Parathyroid adenoma (tissue), 2 donors: ENCODE results near the gene KLHL29.

ENCODE experiments used
- H2AFZ ChIP-seq: fragments of 300-600 bp; sonication (generic); one replicate; pipeline ENCODE4 v1.7.0; 2017; ENCODE audit warnings: antibody characterized with exemption, mild to moderate bottlenecking
- H3K27ac ChIP-seq: fragments of 300-600 bp; sonication (generic); one replicate; pipeline ENCODE4 v1.7.0; 2017
- H3K27me3 ChIP-seq: fragments of 300-600 bp; sonication (generic); one replicate; pipeline ENCODE4 v1.7.0; 2017; ENCODE audit warnings: low read length; ENCODE audit not compliant: control insufficient read depth, insufficient read depth
- H3K36me3 ChIP-seq: fragments of 300-600 bp; sonication (generic); one replicate; pipeline ENCODE4 v1.7.0; 2017; ENCODE audit warnings: low read length; ENCODE audit not compliant: control insufficient read depth, insufficient read depth
- H3K4me1 ChIP-seq: fragments of 300-600 bp; sonication (generic); one replicate; pipeline ENCODE4 v1.7.0; 2017; ENCODE audit warnings: control low read depth
- H3K4me2 ChIP-seq: fragments of 300-600 bp; sonication (generic); one replicate; pipeline ENCODE4 v1.7.0; 2017; ENCODE audit warnings: low read length
- H3K4me3 ChIP-seq: fragments of 300-600 bp; sonication (generic); one replicate; pipeline ENCODE4 v1.7.0; 2017; ENCODE audit warnings: low read depth, low read length
- H3K79me2 ChIP-seq: fragments of 300-600 bp; sonication (generic); one replicate; pipeline ENCODE4 v1.7.0; 2017; ENCODE audit warnings: control low read depth
- H3K9ac ChIP-seq: fragments of 300-600 bp; sonication (generic); one replicate; pipeline ENCODE4 v1.7.0; 2017; ENCODE audit warnings: mild to moderate bottlenecking
- H3K9me3 ChIP-seq: fragments of 300-600 bp; sonication (generic); one replicate; pipeline ENCODE4 v1.7.0; 2017; ENCODE audit warnings: low read length; ENCODE audit not compliant: control insufficient read depth
- TF ChIP-seq, protein P1 (sequence below): fragments of 300-600 bp; sonication (generic); IDR thresholded peaks from one replicate; pipeline ENCODE4 v1.7.0; 2017; ENCODE audit warnings: antibody characterized with exemption, mild to moderate bottlenecking
- donor health status: primary hyperparathyroidism.

KLHL29 gene

DNA sequence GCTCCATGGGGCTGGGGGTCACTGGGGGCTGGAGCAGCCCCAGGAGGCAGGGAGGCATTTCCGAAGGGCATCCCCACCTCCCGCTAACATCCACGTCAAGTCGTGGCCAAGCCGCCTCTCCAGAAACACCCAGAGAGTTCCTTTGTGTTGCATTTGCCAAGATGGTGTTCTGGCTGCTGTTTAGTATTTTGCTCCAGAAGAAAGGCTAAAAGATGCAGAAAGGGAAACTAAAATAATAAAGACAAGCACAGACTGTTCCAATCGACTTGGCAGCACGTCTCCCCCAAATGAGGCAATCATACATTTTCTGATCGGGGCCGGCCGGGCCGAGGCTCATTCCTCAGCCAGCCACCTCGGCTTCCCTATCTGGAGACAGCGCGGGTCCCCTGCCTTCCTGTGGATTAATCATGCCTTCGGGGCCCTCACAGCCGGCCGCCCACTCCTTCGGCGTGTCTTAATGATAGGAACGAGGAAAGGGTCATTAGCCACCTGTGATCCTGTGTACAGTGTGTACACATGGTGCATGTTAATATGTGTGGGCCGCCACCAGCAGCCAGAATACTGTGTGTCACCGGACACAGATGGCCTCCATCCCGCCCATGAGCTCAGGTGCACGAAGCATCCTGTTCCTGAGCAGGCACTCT lies 169.2 kb downstream of the KLHL29 start:
- no peaks in the 10 kb centered on the region for H3K9me3 ChIP-seq
- no peaks in the 10 kb centered on the region for H3K4me1 ChIP-seq
- H2AFZ ChIP-seq = no peak overlapping the region
- TF ChIP-seq, protein P1, sequence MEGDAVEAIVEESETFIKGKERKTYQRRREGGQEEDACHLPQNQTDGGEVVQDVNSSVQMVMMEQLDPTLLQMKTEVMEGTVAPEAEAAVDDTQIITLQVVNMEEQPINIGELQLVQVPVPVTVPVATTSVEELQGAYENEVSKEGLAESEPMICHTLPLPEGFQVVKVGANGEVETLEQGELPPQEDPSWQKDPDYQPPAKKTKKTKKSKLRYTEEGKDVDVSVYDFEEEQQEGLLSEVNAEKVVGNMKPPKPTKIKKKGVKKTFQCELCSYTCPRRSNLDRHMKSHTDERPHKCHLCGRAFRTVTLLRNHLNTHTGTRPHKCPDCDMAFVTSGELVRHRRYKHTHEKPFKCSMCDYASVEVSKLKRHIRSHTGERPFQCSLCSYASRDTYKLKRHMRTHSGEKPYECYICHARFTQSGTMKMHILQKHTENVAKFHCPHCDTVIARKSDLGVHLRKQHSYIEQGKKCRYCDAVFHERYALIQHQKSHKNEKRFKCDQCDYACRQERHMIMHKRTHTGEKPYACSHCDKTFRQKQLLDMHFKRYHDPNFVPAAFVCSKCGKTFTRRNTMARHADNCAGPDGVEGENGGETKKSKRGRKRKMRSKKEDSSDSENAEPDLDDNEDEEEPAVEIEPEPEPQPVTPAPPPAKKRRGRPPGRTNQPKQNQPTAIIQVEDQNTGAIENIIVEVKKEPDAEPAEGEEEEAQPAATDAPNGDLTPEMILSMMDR = no peak
- H3K4me3 ChIP-seq = no peak overlapping the region
- H3K79me2 ChIP-seq = no peaks in the 10 kb centered on the region
- no peak overlapping the region for H3K9ac ChIP-seq
- no peak overlapping the region for H3K4me2 ChIP-seq
- no peaks in the 10 kb centered on the region for H3K27me3 ChIP-seq
- H3K27ac ChIP-seq = no peak overlapping the region
- H3K36me3 ChIP-seq = no peaks in the 10 kb centered on the region

DNA sequence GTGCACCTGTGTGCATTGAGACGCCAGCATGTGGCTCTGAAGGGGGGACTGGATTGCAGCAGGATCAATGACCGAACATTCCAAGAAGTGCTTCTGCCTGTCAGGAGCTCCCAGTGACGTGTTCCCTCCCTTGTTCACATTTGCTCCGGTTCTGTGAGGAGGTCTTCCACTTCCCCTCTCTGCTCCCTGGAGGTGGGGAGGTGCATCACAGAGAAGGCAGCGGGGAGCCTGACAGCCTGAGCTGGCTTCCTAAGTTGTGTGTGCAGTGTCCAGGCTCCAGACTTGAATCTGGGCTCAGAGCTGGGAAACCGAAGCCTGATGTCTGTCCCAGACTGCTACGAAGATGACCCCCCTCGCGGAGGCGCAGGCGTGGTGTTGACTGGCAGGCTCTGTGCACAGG lies 171.0 kb downstream of the KLHL29 start:
- no peaks in the 10 kb centered on the region for H3K27me3 ChIP-seq
- H3K9ac ChIP-seq = no peak overlapping the region
- no peaks in the 10 kb centered on the region for H3K36me3 ChIP-seq
- H2AFZ ChIP-seq = no peak overlapping the region
- H3K4me2 ChIP-seq = no peak overlapping the region
- no peak overlapping the region for H3K27ac ChIP-seq
- H3K79me2 ChIP-seq = no peaks in the 10 kb centered on the region
- TF ChIP-seq, protein P1 = no peak
- H3K9me3 ChIP-seq = no peaks in the 10 kb centered on the region
- no peaks in the 10 kb centered on the region for H3K4me1 ChIP-seq
- no peak overlapping the region for H3K4me3 ChIP-seq

- TF ChIP-seq, protein P1 = no peak
These were observed 171.9 kb downstream of the KLHL29 start for GRCh38 chr2:23556929-23557328.

GRCh38 chr2:23557455-23557854 lies 172.5 kb downstream of the KLHL29 start:
- Histone ChIP-seq H2AFZ (no peak overlapping the region), H3K9me3 (no peaks in the 10 kb centered on the region), H3K9ac (no peak overlapping the region), H3K4me2 (no peak overlapping the region), H3K36me3 (no peaks in the 10 kb centered on the region), H3K79me2 (no peaks in the 10 kb centered on the region), H3K4me3 (no peak overlapping the region), H3K4me1 (no peaks in the 10 kb centered on the region), H3K27me3 (no peaks in the 10 kb centered on the region), H3K27ac (no peak overlapping the region)
- TF ChIP-seq, protein P1 = no peak

More at GRCh38 chr2:23556929-23557328, 171.9 kb downstream of the KLHL29 start:
- no peak overlapping the region for H3K4me2 ChIP-seq
- no peaks in the 10 kb centered on the region for H3K4me1 ChIP-seq
- no peaks in the 10 kb centered on the region for H3K79me2 ChIP-seq
- no peaks in the 10 kb centered on the region for H3K36me3 ChIP-seq
- no peak overlapping the region for H3K4me3 ChIP-seq
- no peak overlapping the region for H3K9ac ChIP-seq
- no peaks in the 10 kb centered on the region for H3K9me3 ChIP-seq
- H3K27ac ChIP-seq = no peak overlapping the region
- no peak overlapping the region for H2AFZ ChIP-seq
- no peaks in the 10 kb centered on the region for H3K27me3 ChIP-seq
